Left cardiac atrium (tissue), 4 donors: ENCODE data around the gene SOS2. TPM values are rescaled to one million over a fixed set of nuclear protein-coding genes. Genes with fewer than 3 reads are reported as not detected.
"Not testable (repeated sequence)": the region's sequence is repeated elsewhere in the genome, so short reads cannot be mapped to it uniquely, and the experiment has no call there.

Source experiments
- ATAC-seq, 2 donors: fragments of 200-7000 bp; cut with Tn5 transposase; one replicate each; pipeline ENCODE4 v1.9.1; 2020; ENCODE audit warnings: mild to moderate bottlenecking in 2 of 2, moderate library complexity in 2 of 2
- DNase-seq: peaks from one replicate; pipeline ENCODE4 v3.0.0-alpha.2; 2020
- intact Hi-C, 2 donors: fragments of 100-400 bp; cut with DNase I; formaldehyde crosslinking; loops; one replicate each; pipeline versions ENCODE4 v1.14.1 to v1.15.1; 2022 to 2023
- total RNA-seq, 2 donors: library from RNA; stranded (reverse); fragmentation: NEBNext Ultra II Directional; extraction: Animal tissue kit (Norgen Biotek cat#: 25700); gene quantifications; one replicate each; pipeline ENCODE4 v1.2.1, GENCODE V29; 2021
- donor health status: DM: no; HTN: yes; CAD: no.
- donor health status: DM: no; HTN: yes; CAD: no; lungs with severe emphysema.
- donor health status: DM: yes; HTN: yes; CAD: no.
- donor health status: Dilated cardiomyopathy.

Gene SOS2
- total RNA-seq, 2 donors from 2014 or later = 25.7 to 25.8 TPM

- ATAC-seq (no peak), DNase-seq (no peak)
- intact Hi-C loops = no loop called here
Observed at GRCh38 chr14:50230401-50230700, 1.0 kb downstream of the SOS2 start.

DNA sequence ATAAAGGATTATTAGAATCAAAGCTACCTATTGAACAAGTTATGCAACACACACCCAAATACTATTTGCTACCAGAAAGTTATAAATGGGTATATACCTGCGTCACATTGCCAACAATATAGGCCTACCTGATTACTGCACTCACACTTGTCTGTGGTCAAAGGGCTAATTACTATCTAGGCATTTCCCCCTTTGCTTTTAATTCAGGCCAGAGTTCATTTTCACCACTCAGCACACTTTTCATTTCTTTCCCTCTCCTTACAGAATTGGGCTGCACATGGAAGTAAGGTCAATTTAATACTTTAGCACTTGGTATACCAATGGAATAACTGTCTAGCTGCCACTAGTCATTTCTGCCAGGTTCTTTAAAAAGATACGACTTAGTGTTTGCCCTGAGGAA is 1.7 kb downstream of the SOS2 start:
- no peak for ATAC-seq
- no peak for DNase-seq
- intact Hi-C loops = no loop called here

- intact Hi-C loops = no loop called here
- ATAC-seq (no peak), DNase-seq (no peak)
Observed at GRCh38 chr14:50228313-50228712, 3.1 kb downstream of the SOS2 start.

DNA sequence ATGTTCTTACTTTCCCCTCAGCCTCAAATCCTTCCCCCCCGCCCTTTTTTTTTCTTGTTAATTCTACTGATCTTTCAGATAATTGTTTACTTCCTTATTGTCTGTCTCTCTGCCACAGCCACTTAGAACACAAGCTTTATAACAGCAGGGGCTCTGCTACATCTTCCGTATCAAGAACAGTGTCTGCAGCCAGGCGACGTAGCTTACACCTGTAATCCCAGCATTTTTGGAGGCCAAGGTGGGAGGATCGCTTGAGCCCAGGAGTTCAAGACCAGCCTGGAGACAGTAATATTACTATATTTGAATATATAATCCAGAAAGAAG is 5.4 kb downstream of the SOS2 start:
- ATAC-seq = no peak
- DNase-seq = no peak

DNA sequence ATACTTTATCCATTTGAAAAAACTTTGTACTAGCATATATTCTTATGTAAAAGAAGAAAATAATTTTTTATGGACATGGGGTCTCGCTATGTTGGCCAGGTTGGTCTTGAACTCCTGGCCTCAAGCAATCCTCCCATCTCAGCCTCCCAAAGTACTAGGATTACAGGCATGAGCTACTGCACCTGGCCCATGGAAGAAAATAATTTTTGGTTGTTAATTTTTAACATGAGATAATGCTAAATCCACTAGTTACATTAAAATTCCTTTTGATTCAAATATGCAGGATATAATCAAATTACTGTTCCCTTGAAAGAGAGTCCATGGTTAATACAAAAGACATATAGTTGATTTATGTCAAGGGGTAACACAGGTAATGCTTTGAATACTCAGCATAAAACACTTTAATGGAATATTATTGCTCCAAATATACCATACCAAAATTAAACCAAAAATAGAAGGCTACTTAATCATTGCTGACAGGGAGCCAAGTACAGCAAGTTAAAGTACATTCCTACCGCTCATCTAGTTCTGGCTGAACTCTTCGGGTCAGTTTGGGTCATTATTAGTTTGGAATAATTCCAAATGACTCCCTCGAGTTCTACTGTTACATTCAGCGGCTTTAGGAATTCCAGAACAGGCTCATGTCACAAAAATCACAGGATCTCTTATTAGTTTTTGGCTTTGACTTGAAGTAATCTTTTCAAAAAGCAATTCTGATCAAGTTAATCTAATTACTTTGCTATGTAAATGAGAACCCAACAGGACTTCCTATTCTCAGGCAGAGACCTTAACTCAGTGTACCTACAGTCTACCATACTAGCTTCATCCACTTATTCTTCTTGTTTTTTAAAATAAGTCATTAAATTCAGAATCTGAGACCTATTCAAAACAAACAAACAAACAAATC is 6.1 kb downstream of the SOS2 start:
- intact Hi-C loops = no loop called here
- DNase-seq = no peak
- peak; percentile 90 to 91 for ATAC-seq

More for the DNA sequence above, 5.4 kb downstream of the SOS2 start:
- intact Hi-C loops = no loop called here

GRCh38 chr14:50222055-50222613 is 9.2 kb downstream of the SOS2 start:
- DNase-seq (no peak), ATAC-seq (peak in 1 of 2 donors; percentile 24)
- intact Hi-C loops = no loop called here

DNA sequence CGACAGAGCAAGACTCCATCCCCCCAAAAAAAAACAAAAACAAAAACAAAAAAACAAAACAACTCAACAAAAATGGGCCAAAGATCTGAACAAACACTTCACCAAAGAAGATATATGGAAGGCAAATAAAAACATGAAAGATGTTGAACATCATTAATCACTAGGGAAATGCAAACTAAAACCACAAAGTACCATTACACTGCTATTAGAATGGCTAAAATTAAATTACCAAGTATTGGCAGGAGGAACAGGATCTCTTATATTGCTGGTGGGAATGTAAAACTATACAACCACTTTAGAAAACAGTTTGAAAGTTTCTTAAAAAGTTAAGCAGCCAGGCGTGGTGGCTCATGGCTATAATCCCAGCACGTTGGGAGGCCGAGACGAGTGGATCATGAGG is 12.9 kb downstream of the SOS2 start:
- intact Hi-C loops = no loop called here
- no peak for ATAC-seq
- DNase-seq = no peak

DNA sequence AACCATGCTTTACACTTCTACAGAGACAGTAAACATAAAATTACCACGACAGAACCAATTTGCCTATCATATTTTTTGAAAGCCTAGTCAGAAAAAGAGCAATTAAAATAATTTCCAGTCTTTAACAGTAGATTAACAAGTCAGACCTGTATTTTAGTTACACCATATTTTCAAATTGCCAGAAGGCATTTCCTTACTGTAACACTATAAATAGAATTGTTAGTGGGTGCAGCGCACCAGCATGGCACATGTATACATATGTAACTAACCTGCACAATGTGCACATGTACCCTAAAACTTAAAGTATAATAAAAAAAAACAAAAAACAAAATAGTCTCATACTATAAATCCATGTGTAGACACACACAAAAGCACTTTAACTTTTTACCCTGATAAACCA is 16.0 kb downstream of the SOS2 start:
- intact Hi-C loops = no loop called here
- ATAC-seq (no peak), DNase-seq (no peak)

DNA sequence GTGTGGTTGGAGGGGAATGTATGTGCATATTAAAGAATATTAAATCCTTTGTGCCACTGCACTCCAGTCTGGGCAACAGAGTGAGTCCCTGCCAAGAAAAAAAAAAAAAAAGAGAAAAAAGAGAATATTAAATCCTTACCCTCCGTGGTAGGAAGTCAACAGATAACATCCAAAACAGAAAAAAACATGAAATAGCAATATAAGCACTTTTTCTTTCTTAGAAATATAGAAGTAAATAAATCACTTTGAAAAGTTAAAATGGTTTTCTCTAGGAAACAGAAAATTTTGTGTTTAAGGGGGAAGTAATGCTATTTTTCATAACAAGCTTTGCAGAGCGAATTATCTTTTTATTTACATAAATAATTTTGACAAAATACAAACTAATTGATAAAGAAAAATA is 17.6 kb downstream of the SOS2 start:
- DNase-seq (no peak), ATAC-seq (no peak)
- intact Hi-C loops = no loop called here

GRCh38 chr14:50212726-50213125 is 18.7 kb downstream of the SOS2 start:
- intact Hi-C loops = no loop called here

DNA sequence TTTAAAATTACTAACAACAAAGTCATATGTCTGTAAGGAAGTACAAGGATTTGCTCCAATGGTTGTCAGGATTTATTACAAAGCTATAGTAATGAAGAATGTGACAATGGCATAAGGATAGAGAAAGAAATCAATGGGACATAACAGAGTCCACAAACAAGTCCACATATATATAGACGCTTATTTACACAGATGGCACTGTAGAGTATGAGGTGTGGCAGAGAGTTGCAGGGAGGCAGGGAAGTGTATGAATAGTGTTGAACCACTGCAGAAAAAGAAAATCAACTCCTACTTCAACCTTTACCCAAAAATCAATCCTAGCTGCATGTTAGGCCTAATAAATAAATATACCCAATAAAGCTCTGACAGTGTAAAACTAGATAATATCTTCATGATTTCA is 21.3 kb downstream of the SOS2 start:
- intact Hi-C loops = no loop called here
- no peak for ATAC-seq
- DNase-seq = no peak

More at GRCh38 chr14:50212726-50213125, 18.7 kb downstream of the SOS2 start:
- DNase-seq (no peak), ATAC-seq (no peak)

DNA sequence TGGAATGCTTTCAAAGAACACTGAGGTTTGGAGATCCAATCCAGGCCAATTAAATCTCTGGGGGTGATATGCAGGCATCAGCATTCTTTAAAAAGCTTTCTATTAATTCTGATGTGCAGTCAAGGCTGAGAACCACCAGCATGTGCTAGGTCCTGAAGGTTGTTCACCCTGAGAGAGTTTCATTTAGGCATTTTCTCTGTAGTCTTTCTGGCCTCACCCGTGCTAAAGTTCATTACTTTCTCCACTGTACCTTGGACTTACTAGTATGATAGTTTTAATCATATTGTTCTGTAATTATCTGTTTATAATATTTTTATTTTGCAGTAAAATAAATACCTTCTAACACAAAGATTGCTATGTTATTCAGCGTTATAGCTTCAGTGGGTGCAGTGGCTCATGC is 32.9 kb downstream of the SOS2 start:
- ATAC-seq = no peak
- no peak for DNase-seq
- intact Hi-C loops = no loop called here

DNA sequence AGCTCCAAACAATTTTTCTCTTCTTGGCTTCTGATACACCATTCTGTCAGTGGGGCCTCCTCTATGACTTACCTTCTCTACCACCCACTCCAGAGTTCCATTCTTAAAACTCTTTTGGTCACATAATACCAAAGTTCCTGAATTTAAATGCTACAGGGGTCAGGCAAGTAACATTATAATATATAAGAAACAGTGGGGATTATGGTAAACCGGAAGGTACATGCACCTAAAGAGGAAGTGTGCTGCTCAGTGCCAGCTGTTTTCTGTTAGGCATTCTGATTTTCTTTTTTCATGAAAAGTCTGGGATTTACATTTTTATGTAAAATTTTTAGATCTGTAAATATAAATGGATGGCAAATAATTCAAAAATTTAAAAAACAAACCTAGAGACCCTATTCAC is 39.9 kb downstream of the SOS2 start:
- ATAC-seq (no peak), DNase-seq (no peak)
- intact Hi-C loops = no loop called here

DNA sequence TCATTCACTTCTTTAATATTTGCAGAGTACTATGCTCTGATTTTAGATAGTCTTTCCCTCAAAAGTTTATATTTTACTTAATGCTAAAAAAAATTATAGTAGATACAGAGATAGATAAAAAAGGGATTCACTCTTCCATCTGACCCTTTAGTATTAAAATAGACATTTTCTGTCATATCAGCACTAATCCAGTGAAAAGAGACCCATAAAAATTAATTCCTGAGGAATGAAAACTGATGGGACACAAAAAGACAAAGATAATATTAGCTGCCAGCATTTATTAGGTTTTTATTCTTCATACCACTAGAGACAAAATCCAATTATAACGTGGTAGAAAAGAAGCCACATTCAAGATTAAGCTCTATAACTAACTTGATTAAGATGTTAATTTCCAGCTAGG is 45.3 kb downstream of the SOS2 start:
- DNase-seq = no peak
- no peak for ATAC-seq
- intact Hi-C loops = no loop called here

GRCh38 chr14:50173891-50174290 is 57.5 kb downstream of the SOS2 start:
- DNase-seq (no peak), ATAC-seq (no peak)
- intact Hi-C loops = no loop called here

DNA sequence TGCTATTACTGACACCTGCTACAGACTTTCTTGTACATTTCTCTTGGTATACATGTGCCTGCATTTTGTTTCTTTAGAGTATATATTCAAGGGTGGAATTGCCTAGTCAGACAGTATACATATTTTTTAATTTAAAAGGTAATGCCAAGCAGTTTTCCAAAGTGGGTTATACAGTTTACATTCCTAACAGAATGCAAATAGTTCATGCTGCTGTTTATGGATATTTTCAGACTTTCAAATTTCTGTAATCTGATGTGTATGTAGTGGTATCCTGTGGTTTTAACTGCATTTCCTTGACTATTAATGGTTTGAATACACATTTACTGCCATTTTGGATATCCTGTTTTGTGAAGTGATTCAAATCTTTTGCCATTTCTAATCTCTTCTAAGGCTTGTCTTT is 59.5 kb downstream of the SOS2 start:
- DNase-seq (no peak), ATAC-seq (no peak)
- intact Hi-C loops = no loop called here

DNA sequence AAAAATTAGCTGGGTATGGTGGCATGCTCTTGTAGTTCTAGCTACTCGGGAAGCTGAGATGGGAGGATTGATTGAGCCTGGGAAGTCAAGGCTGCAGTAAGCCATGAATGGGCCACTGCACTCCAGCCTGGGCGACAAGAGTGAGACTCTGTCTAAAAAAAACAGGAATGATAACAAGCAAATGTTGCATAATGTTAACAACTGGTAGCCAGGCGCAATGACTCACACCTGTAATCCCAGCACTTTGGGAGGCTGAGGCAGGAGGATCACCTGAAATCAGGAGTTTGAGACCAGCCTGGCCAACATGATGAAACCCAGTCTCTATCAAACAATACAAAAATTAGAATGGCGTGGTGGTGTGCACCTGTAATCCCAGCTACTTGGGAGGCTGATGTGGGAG is 64.0 kb downstream of the SOS2 start:
- intact Hi-C loops, DNase-seq, ATAC-seq: not testable (repeated sequence)

DNA sequence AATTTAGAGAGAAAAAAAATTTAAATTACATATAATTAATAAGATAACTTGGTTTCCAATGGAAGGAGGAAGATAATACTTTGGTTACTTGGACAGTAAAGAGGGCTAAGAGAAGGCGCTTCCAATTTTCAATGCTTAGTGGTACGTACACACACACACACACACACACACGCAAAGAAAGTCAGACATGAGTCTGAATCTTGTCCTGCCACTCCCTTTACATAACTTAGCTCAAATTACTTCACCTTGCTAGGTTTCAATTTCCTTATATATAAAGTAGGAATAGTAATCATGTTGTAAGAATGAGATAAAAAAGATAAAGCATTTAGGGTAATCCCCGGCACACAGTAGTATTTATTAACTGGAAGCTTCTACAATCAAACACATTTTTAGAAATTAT is 75.3 kb downstream of the SOS2 start:
- ATAC-seq (no peak), DNase-seq (no peak)
- intact Hi-C loops = no loop called here

- intact Hi-C loops = no loop called here
- DNase-seq (no peak), ATAC-seq (no peak)
Observed at GRCh38 chr14:50148799-50149198, 82.6 kb downstream of the SOS2 start.

- intact Hi-C loops = no loop called here
- no peak for ATAC-seq
Observed at GRCh38 chr14:50139192-50139591, 92.2 kb downstream of the SOS2 start.

GRCh38 chr14:50127802-50128201 is 103.6 kb downstream of the SOS2 start:
- ATAC-seq (no peak), DNase-seq (no peak)
- intact Hi-C loops = no loop called here

More at GRCh38 chr14:50139192-50139591, 92.2 kb downstream of the SOS2 start:
- DNase-seq = no peak
